Coronary artery (tissue), 2 donors: ENCODE measurements around the gene PYDC2.

Experiments
- DNase-seq: peaks from one replicate; pipeline ENCODE4 v3.0.0-alpha.2; 2017; ENCODE audit warnings: low spot score
- H3K27ac ChIP-seq, 2 donors: fragments of 200-600 bp; sonication (generic); one replicate each; pipeline ENCODE4 v1.5.1; 2016 to 2019
- H3K4me3 ChIP-seq: fragments of 200-600 bp; sonication (generic); 2 replicates; pipeline ENCODE4 v1.5.1; 2016; ENCODE audit warnings: mild to moderate bottlenecking, moderate library complexity
- TF ChIP-seq, protein P1 (sequence below): fragments of 200-600 bp; sonication (generic); IDR thresholded peaks from one replicate; pipeline ENCODE4 v1.5.1; 2019; ENCODE audit warnings: antibody characterized with exemption

Gene PYDC2

DNA sequence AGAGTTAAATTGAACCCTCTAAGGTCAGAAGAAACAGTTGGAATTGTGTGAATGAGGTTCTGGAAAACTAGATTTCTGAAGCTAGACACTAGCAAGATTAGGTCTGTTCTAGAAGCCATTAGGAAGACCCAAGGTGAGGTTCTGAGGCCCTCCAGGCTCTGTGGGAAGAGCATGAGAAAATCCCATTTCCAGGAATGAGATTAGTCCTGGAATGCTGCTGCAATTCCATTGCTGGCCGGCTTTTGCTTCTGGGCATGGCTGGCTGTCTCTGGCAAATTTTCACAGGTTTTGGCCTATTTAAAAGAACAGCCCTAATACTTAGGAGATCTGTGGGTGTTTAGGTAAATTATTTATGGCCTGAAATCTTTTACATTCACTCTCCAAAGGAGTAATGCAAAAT lies 26.9 kb upstream of the PYDC2 start:
- DNase-seq, result no peak
- Histone ChIP-seq H3K4me3 (no peak overlapping the region), H3K27ac (no peak overlapping the region)
- TF ChIP-seq, protein P1, sequence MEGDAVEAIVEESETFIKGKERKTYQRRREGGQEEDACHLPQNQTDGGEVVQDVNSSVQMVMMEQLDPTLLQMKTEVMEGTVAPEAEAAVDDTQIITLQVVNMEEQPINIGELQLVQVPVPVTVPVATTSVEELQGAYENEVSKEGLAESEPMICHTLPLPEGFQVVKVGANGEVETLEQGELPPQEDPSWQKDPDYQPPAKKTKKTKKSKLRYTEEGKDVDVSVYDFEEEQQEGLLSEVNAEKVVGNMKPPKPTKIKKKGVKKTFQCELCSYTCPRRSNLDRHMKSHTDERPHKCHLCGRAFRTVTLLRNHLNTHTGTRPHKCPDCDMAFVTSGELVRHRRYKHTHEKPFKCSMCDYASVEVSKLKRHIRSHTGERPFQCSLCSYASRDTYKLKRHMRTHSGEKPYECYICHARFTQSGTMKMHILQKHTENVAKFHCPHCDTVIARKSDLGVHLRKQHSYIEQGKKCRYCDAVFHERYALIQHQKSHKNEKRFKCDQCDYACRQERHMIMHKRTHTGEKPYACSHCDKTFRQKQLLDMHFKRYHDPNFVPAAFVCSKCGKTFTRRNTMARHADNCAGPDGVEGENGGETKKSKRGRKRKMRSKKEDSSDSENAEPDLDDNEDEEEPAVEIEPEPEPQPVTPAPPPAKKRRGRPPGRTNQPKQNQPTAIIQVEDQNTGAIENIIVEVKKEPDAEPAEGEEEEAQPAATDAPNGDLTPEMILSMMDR, result no peak

DNA sequence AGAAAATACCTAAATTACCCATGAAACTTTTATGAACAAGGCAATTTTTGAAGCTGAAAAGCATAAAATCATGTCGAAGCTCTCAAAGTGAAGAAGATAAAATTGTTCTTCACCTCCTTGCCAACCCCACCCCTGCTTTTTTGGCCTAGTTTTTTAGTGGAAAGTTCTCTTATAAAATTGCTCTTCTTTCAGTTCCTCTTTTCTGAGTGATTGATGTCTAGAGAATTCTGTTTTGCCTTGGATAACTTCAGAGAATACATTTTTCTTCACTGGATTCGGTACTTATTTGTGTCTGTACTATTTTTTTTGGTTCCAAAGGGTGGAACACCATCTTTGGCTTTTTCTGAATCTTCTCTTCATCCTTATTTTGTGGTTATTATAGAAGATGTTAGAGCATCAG lies 25.0 kb upstream of the PYDC2 start:
- DNase-seq, result no peak
- TF ChIP-seq, protein P1, result no peak
- no peak overlapping the region for H3K4me3 ChIP-seq

GRCh38 chr3:191438150-191438814 lies 22.7 kb upstream of the PYDC2 start:
- Histone ChIP-seq H3K27ac (no peak overlapping the region), H3K4me3 (no peak overlapping the region)
- TF ChIP-seq, protein P1, result no peak
- DNase-seq, result no peak

More for the DNA sequence above, 25.0 kb upstream of the PYDC2 start:
- no peak overlapping the region for H3K27ac ChIP-seq

DNA sequence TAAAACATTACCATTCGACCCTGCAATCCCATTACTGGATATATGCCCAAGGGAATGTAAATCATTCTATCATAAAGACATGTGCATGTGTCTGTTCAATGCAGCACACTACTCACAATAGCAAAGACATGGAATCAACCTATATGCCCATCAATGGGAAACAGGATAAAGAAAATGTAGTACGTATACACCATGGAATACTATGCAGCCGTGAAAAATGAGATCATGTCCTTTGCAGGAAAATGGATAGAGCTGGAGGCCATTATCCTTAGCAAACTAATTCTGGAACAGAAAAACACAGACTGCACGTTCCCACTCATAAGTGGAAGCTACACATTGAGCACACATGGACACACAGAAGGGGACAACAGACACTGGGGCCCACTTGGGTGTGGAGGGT lies 20.4 kb upstream of the PYDC2 start:
- no peak overlapping the region for H3K27ac ChIP-seq
- DNase-seq, result no peak
- TF ChIP-seq, protein P1, result no peak
- no peak overlapping the region for H3K4me3 ChIP-seq

GRCh38 chr3:191441687-191442086 lies 19.3 kb upstream of the PYDC2 start:
- TF ChIP-seq, protein P1, result no peak
- DNase-seq, result no peak

GRCh38 chr3:191444569-191444968 lies 16.4 kb upstream of the PYDC2 start:
- DNase-seq, result no peak
- no peak overlapping the region for H3K27ac ChIP-seq
- no peak overlapping the region for H3K4me3 ChIP-seq
- TF ChIP-seq, protein P1, result no peak

More at GRCh38 chr3:191441687-191442086, 19.3 kb upstream of the PYDC2 start:
- H3K27ac ChIP-seq, result no peak overlapping the region
- no peak overlapping the region for H3K4me3 ChIP-seq

DNA sequence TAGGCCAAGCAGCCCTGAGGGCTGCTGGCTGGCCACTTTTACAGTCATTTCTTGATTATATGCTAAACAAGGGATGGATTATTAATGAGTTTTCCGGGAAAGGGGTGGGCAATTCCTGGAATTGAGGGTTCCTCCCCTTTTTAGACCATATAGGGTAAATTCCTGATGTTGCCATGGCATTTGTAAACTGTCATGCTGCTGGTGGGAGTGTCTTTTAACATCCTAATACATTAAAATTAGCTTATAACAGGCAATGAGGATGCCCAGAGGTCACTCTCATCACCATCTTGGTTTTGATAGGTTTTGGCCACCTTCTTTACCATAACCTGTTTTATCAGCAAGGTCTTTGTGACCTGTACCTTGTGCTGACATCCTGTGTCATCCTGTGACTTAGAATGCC lies 11.7 kb upstream of the PYDC2 start:
- TF ChIP-seq, protein P1, result no peak
- Histone ChIP-seq H3K4me3 (no peak overlapping the region), H3K27ac (no peak overlapping the region)
- DNase-seq, result no peak
